ENCODE measurements around the gene ZBTB14. TPM values are rescaled to one million over a fixed set of nuclear protein-coding genes. Genes with fewer than 3 reads are reported as not detected.
A peak's percentile ranks its signal among the peaks of the same experiment; 100 is the strongest.

ZBTB14 gene
- total and polyA plus RNA-seq, 4 donors: 2.2 to 6.9 (median 4.4) TPM

GRCh38 chr18:5250603-5251002, 44.9 kb downstream of the ZBTB14 start:
- Histone ChIP-seq H3K4me3 (ENCODE audit: low read depth in 1 of 3, low read length in 3 of 3) (no peak overlapping the region), H3K9me3 (ENCODE audit: control insufficient read depth in 4 of 4, low read length in 3 of 4) (no peaks in the 10 kb centered on the region), H3K36me3 (ENCODE audit: control insufficient read depth in 4 of 4, insufficient read depth in 3 of 4, low read depth in 1 of 4, low read length in 3 of 4) (no peaks in the 10 kb centered on the region), H3K9ac (ENCODE audit: low read depth in 1 of 2, low read length in 2 of 2) (no peak overlapping the region), H3K27me3 (ENCODE audit: control insufficient read depth in 4 of 4, insufficient read depth in 4 of 4, low read length in 3 of 4) (no peaks in the 10 kb centered on the region), H3K4me1 (ENCODE audit: control insufficient read depth in 4 of 4, insufficient read depth in 4 of 4, low read length in 3 of 4) (no peaks in the 10 kb centered on the region), H3K27ac (ENCODE audit: low read depth in 1 of 2, low read length in 2 of 2) (no peak overlapping the region)
- TF ChIP-seq RXRA (IDR thresholded peaks at IDR 0.05): no peak
- TF ChIP-seq RAD21 (IDR thresholded peaks at IDR 0.05): no peak
- TF ChIP-seq YY1 (IDR thresholded peaks at IDR 0.05): no peak
- TF ChIP-seq SP1 (IDR thresholded peaks at IDR 0.05): no peak
- TF ChIP-seq CTCF (IDR thresholded peaks at IDR 0.05; ENCODE audit: low read depth, low read length, missing input control): no peak
- no peak for TF ChIP-seq NR2F2 (IDR thresholded peaks at IDR 0.05)
- no peak for TF ChIP-seq HNF4A (conservative IDR thresholded peaks at IDR 0.05)
- TF ChIP-seq ZBTB33 (IDR thresholded peaks at IDR 0.05): no peak
- DNase-seq (ENCODE audit: low spot score): no peak

- Histone ChIP-seq H3K27ac (ENCODE audit: low read depth in 1 of 2, low read length in 2 of 2) (no peak overlapping the region), H3K9me3 (ENCODE audit: control insufficient read depth in 4 of 4, low read length in 3 of 4) (no peaks in the 10 kb centered on the region), H3K27me3 (ENCODE audit: control insufficient read depth in 4 of 4, insufficient read depth in 4 of 4, low read length in 3 of 4) (no peaks in the 10 kb centered on the region), H3K36me3 (ENCODE audit: control insufficient read depth in 4 of 4, insufficient read depth in 3 of 4, low read depth in 1 of 4, low read length in 3 of 4) (peaks cover 3 to 15% (median 9%) of the 10 kb centered on the region in 4 donors), H3K4me1 (ENCODE audit: control insufficient read depth in 4 of 4, insufficient read depth in 4 of 4, low read length in 3 of 4) (peaks cover 0 to 10% (median under 1%) of the 10 kb centered on the region in 4 donors), H3K9ac (ENCODE audit: low read depth in 1 of 2, low read length in 2 of 2) (no peak overlapping the region), H3K4me3 (ENCODE audit: low read depth in 1 of 3, low read length in 3 of 3) (no peak overlapping the region)
- no peak for DNase-seq (ENCODE audit: low spot score)
- TF ChIP-seq RAD21 (IDR thresholded peaks at IDR 0.05): no peak
- no peak for TF ChIP-seq TAF1 (conservative IDR thresholded peaks at IDR 0.05)
- no peak for TF ChIP-seq GABPA (IDR thresholded peaks at IDR 0.05 in 1 of 2, conservative IDR thresholded peaks at IDR 0.05 in 1 of 2)
- no peak for TF ChIP-seq CTCF (IDR thresholded peaks at IDR 0.05; ENCODE audit: low read depth, low read length, missing input control)
- TF ChIP-seq SP1 (IDR thresholded peaks at IDR 0.05): no peak
- TF ChIP-seq YY1 (IDR thresholded peaks at IDR 0.05): no peak
- TF ChIP-seq FOXA1 (IDR thresholded peaks at IDR 0.05): no peak
- no peak for TF ChIP-seq NR2F2 (IDR thresholded peaks at IDR 0.05)
Measured at GRCh38 chr18:5244941-5245340, 50.6 kb downstream of the ZBTB14 start.

GRCh38 chr18:5239447-5239846, 56.1 kb downstream of the ZBTB14 start:
- H3K9ac ChIP-seq (ENCODE audit: low read depth in 1 of 2, low read length in 2 of 2): peak overlapping the region in 1 of 2 donors; percentile 32
- H3K9me3 ChIP-seq (ENCODE audit: control insufficient read depth in 4 of 4, low read length in 3 of 4): peaks cover 0 to 5% (median 0%) of the 10 kb centered on the region in 4 donors
- H3K36me3 ChIP-seq (ENCODE audit: control insufficient read depth in 4 of 4, insufficient read depth in 3 of 4, low read depth in 1 of 4, low read length in 3 of 4): peaks cover 3 to 15% (median 9%) of the 10 kb centered on the region in 4 donors
- no peaks in the 10 kb centered on the region for H3K27me3 ChIP-seq (ENCODE audit: control insufficient read depth in 4 of 4, insufficient read depth in 4 of 4, low read length in 3 of 4)
- no peak for TF ChIP-seq YY1 (IDR thresholded peaks at IDR 0.05)
- no peak for TF ChIP-seq GABPA (IDR thresholded peaks at IDR 0.05 in 1 of 2, conservative IDR thresholded peaks at IDR 0.05 in 1 of 2)
- TF ChIP-seq RAD21 (IDR thresholded peaks at IDR 0.05): no peak
- TF ChIP-seq SP1 (IDR thresholded peaks at IDR 0.05): no peak
- TF ChIP-seq ZBTB33 (IDR thresholded peaks at IDR 0.05): no peak
- TF ChIP-seq TAF1 (conservative IDR thresholded peaks at IDR 0.05): no peak
- no peak for TF ChIP-seq EGR1 (IDR thresholded peaks at IDR 0.05; ENCODE audit: low read depth in 2 of 2)
- no peak for TF ChIP-seq HNF4A (conservative IDR thresholded peaks at IDR 0.05)
- no peak for TF ChIP-seq REST (IDR thresholded peaks at IDR 0.05)
- TF ChIP-seq NR2F2 (IDR thresholded peaks at IDR 0.05): no peak
- no peak for TF ChIP-seq JUND (IDR thresholded peaks at IDR 0.05)
- H3K27ac ChIP-seq (ENCODE audit: low read depth in 1 of 2, low read length in 2 of 2): no peak overlapping the region
- WGBS: 59% methylated on average over 4 of the region's 4 CpGs
- H3K4me1 ChIP-seq (ENCODE audit: control insufficient read depth in 4 of 4, insufficient read depth in 4 of 4, low read length in 3 of 4): peaks cover 2 to 36% (median 12%) of the 10 kb centered on the region in 4 donors
- peak overlapping the region; percentile 21 to 81 (median 74) for H3K4me3 ChIP-seq (ENCODE audit: low read depth in 1 of 3, low read length in 3 of 3)
- DNase-seq (ENCODE audit: low spot score): no peak
